Activated naive CD4-positive, alpha-beta T cell treated with anti-CD3 and anti-CD28 coated beads for 36 hours (primary cell): ENCODE results near the gene SYNDIG1. TPM values are rescaled to one million over a fixed set of nuclear protein-coding genes. Genes with fewer than 3 reads are reported as not detected.

Source experiments
- CTCF ChIA-PET: fragments of 350-600 bp; sonication (Branson Sonifier 250); formaldehyde crosslinking; loops from one replicate; lab custom pipeline; 2021; ENCODE audit warnings: antibody characterized with exemption; lab: Charles Lee
- DNase-seq: peaks from one replicate; pipeline ENCODE4 v3.0.0-alpha.2; 2020
- H3K27ac Mint-ChIP-seq: one replicate; pipeline ENCODE4 v1.8.0; 2021; ENCODE audit warnings: mild to moderate bottlenecking, mixed read lengths
- H3K27me3 Mint-ChIP-seq: one replicate; pipeline ENCODE4 v1.8.0; 2021; ENCODE audit warnings: low read depth, mixed read lengths
- H3K36me3 Mint-ChIP-seq: one replicate; pipeline ENCODE4 v1.8.0; 2021; ENCODE audit warnings: low read depth, mixed read lengths
- H3K4me1 Mint-ChIP-seq: one replicate; pipeline ENCODE4 v1.8.0; 2021; ENCODE audit warnings: low read depth, mixed read lengths
- H3K4me3 Mint-ChIP-seq: one replicate; pipeline ENCODE4 v1.8.0; 2021; ENCODE audit warnings: mild to moderate bottlenecking, moderate library complexity, mixed read lengths
- H3K9me3 Mint-ChIP-seq: one replicate; pipeline ENCODE4 v1.8.0; 2021; ENCODE audit warnings: mixed read lengths
- intact Hi-C: fragments of 100-400 bp; cut with micrococcal nuclease; formaldehyde crosslinking; loops from one replicate; pipeline ENCODE4 v1.15.1; 2023
- total RNA-seq, 2 experiments: library from RNA; stranded (reverse); gene quantifications; one replicate each; pipeline ENCODE4 v1.2.3, GENCODE V29; 2021

SYNDIG1 gene
- total RNA-seq, 2 experiments from 2014 or later = not detected

- no peak for DNase-seq
- H3K27ac Mint-ChIP-seq = no peak overlapping the region
These were observed 104.9 kb downstream of the SYNDIG1 start for GRCh38 chr20:24574307-24574706.

GRCh38 chr20:24574797-24575196, 105.4 kb downstream of the SYNDIG1 start:
- intact Hi-C loops = no loop called here
- H3K36me3 Mint-ChIP-seq = no peaks in the 10 kb centered on the region
- H3K4me1 Mint-ChIP-seq = no peaks in the 10 kb centered on the region
- no peaks in the 10 kb centered on the region for H3K9me3 Mint-ChIP-seq
- DNase-seq = no peak
- no peaks in the 10 kb centered on the region for H3K27me3 Mint-ChIP-seq
- CTCF ChIA-PET = no interaction called here
- H3K4me3 Mint-ChIP-seq = no peak overlapping the region
- no peak overlapping the region for H3K27ac Mint-ChIP-seq

More at GRCh38 chr20:24574307-24574706, 104.9 kb downstream of the SYNDIG1 start:
- Mint-ChIP-seq H3K4me1 (no peaks in the 10 kb centered on the region), H3K4me3 (no peak overlapping the region), H3K36me3 (no peaks in the 10 kb centered on the region), H3K9me3 (no peaks in the 10 kb centered on the region), H3K27me3 (no peaks in the 10 kb centered on the region)
- CTCF ChIA-PET = no interaction called here
- intact Hi-C loops = no loop called here

- Mint-ChIP-seq H3K9me3 (no peaks in the 10 kb centered on the region), H3K27ac (no peak overlapping the region), H3K27me3 (no peaks in the 10 kb centered on the region), H3K4me3 (no peak overlapping the region), H3K4me1 (no peaks in the 10 kb centered on the region), H3K36me3 (no peaks in the 10 kb centered on the region)
- intact Hi-C loops = no loop called here
- DNase-seq = no peak
- CTCF ChIA-PET = no interaction called here
These were observed 106.4 kb downstream of the SYNDIG1 start for GRCh38 chr20:24575811-24576210.

GRCh38 chr20:24576447-24576846, 107.0 kb downstream of the SYNDIG1 start:
- no peaks in the 10 kb centered on the region for H3K4me1 Mint-ChIP-seq
- H3K27ac Mint-ChIP-seq = no peak overlapping the region
- no peaks in the 10 kb centered on the region for H3K9me3 Mint-ChIP-seq
- CTCF ChIA-PET = no interaction called here
- no peaks in the 10 kb centered on the region for H3K36me3 Mint-ChIP-seq
- no peak overlapping the region for H3K4me3 Mint-ChIP-seq
- no peak for DNase-seq
- intact Hi-C loops = no loop called here
- no peaks in the 10 kb centered on the region for H3K27me3 Mint-ChIP-seq

GRCh38 chr20:24577271-24577909, 108.0 kb downstream of the SYNDIG1 start:
- H3K9me3 Mint-ChIP-seq = no peaks in the 10 kb centered on the region
- CTCF ChIA-PET = no interaction called here
- no peaks in the 10 kb centered on the region for H3K27me3 Mint-ChIP-seq
- DNase-seq = no peak
- no peaks in the 10 kb centered on the region for H3K36me3 Mint-ChIP-seq
- intact Hi-C loops = no loop called here
- H3K27ac Mint-ChIP-seq = no peak overlapping the region
- no peak overlapping the region for H3K4me3 Mint-ChIP-seq
- H3K4me1 Mint-ChIP-seq = no peaks in the 10 kb centered on the region

- Mint-ChIP-seq H3K36me3 (no peaks in the 10 kb centered on the region), H3K4me3 (no peak overlapping the region), H3K27ac (no peak overlapping the region), H3K9me3 (no peaks in the 10 kb centered on the region), H3K27me3 (no peaks in the 10 kb centered on the region), H3K4me1 (no peaks in the 10 kb centered on the region)
- CTCF ChIA-PET = no interaction called here
- no peak for DNase-seq
- intact Hi-C loops = no loop called here
These were observed 109.4 kb downstream of the SYNDIG1 start for GRCh38 chr20:24578567-24579415.

GRCh38 chr20:24579475-24579874, 110.0 kb downstream of the SYNDIG1 start:
- no peak for DNase-seq
- Mint-ChIP-seq H3K4me3 (no peak overlapping the region), H3K36me3 (no peaks in the 10 kb centered on the region), H3K27me3 (no peaks in the 10 kb centered on the region), H3K4me1 (no peaks in the 10 kb centered on the region), H3K27ac (no peak overlapping the region), H3K9me3 (no peaks in the 10 kb centered on the region)
- CTCF ChIA-PET = no interaction called here
- intact Hi-C loops = no loop called here

GRCh38 chr20:24580006-24580405, 110.6 kb downstream of the SYNDIG1 start:
- Mint-ChIP-seq H3K4me1 (no peaks in the 10 kb centered on the region), H3K36me3 (no peaks in the 10 kb centered on the region), H3K9me3 (no peaks in the 10 kb centered on the region), H3K27ac (no peak overlapping the region), H3K4me3 (no peak overlapping the region), H3K27me3 (no peaks in the 10 kb centered on the region)
- DNase-seq = no peak
- intact Hi-C loops = no loop called here
- CTCF ChIA-PET = no interaction called here

- H3K27me3 Mint-ChIP-seq = no peaks in the 10 kb centered on the region
- CTCF ChIA-PET = no interaction called here
- no peaks in the 10 kb centered on the region for H3K36me3 Mint-ChIP-seq
- no peaks in the 10 kb centered on the region for H3K4me1 Mint-ChIP-seq
- no peak overlapping the region for H3K4me3 Mint-ChIP-seq
- intact Hi-C loops = no loop called here
- DNase-seq = no peak
- no peak overlapping the region for H3K27ac Mint-ChIP-seq
- H3K9me3 Mint-ChIP-seq = no peaks in the 10 kb centered on the region
These were observed 111.4 kb downstream of the SYNDIG1 start for GRCh38 chr20:24580855-24581254.

- H3K4me1 Mint-ChIP-seq = no peaks in the 10 kb centered on the region
- no peak overlapping the region for H3K27ac Mint-ChIP-seq
- no peaks in the 10 kb centered on the region for H3K9me3 Mint-ChIP-seq
- H3K4me3 Mint-ChIP-seq = no peak overlapping the region
- DNase-seq = no peak
- H3K36me3 Mint-ChIP-seq = no peaks in the 10 kb centered on the region
- CTCF ChIA-PET = no interaction called here
- no peaks in the 10 kb centered on the region for H3K27me3 Mint-ChIP-seq
- intact Hi-C loops = no loop called here
These were observed 112.2 kb downstream of the SYNDIG1 start for GRCh38 chr20:24581443-24582170.

- Mint-ChIP-seq H3K36me3 (no peaks in the 10 kb centered on the region), H3K27ac (no peak overlapping the region), H3K9me3 (no peaks in the 10 kb centered on the region), H3K27me3 (no peaks in the 10 kb centered on the region), H3K4me3 (no peak overlapping the region), H3K4me1 (no peaks in the 10 kb centered on the region)
- no peak for DNase-seq
- intact Hi-C loops = no loop called here
- CTCF ChIA-PET = no interaction called here
These were observed 113.1 kb downstream of the SYNDIG1 start for GRCh38 chr20:24582373-24583168.

- no peak for DNase-seq
- CTCF ChIA-PET = no interaction called here
- H3K36me3 Mint-ChIP-seq = no peaks in the 10 kb centered on the region
- no peaks in the 10 kb centered on the region for H3K9me3 Mint-ChIP-seq
- no peak overlapping the region for H3K4me3 Mint-ChIP-seq
- intact Hi-C loops = no loop called here
- H3K27me3 Mint-ChIP-seq = no peaks in the 10 kb centered on the region
- no peaks in the 10 kb centered on the region for H3K4me1 Mint-ChIP-seq
- H3K27ac Mint-ChIP-seq = no peak overlapping the region
These were observed 113.9 kb downstream of the SYNDIG1 start for GRCh38 chr20:24583169-24583792.
